OCI-LY1 (cell line): ENCODE results near the gene COL8A1.

ENCODE experiments used
- H2AFZ ChIP-seq: fragments of 200-600 bp; sonication (generic), shearing (Covaris generic); 2 replicates; pipeline ENCODE4 v1.6.0; 2014; ENCODE audit warnings: antibody characterized with exemption, mild to moderate bottlenecking, low read length
- H3F3A ChIP-seq: fragments of 200-600 bp; sonication (generic), shearing (Covaris generic); 2 replicates; pipeline ENCODE4 v1.6.0; 2014; ENCODE audit warnings: mild to moderate bottlenecking, antibody characterized with exemption, low read length, moderate library complexity; ENCODE audit not compliant: insufficient read depth
- H3K27ac ChIP-seq: fragments of 200-600 bp; sonication (generic); 2 replicates; pipeline ENCODE4 v1.5.1; 2014; ENCODE audit warnings: low read length, mixed run types, mild to moderate bottlenecking, low read depth; ENCODE audit not compliant: poor library complexity, severe bottlenecking
- H3K27me3 ChIP-seq: fragments of 200-600 bp; sonication (generic); 2 replicates; pipeline ENCODE4 v1.6.0; 2014; ENCODE audit warnings: antibody characterized with exemption, mild to moderate bottlenecking, low read length, moderate library complexity; ENCODE audit not compliant: insufficient read depth
- H3K36me3 ChIP-seq: fragments of 200-600 bp; sonication (generic); 2 replicates; pipeline ENCODE4 v1.6.1; 2014; ENCODE audit warnings: mild to moderate bottlenecking, antibody characterized with exemption, low read length, moderate library complexity, mixed read lengths; ENCODE audit not compliant: insufficient read depth
- H3K4me1 ChIP-seq: fragments of 200-600 bp; sonication (generic); 2 replicates; pipeline ENCODE4 v1.5.1; 2014; ENCODE audit warnings: mild to moderate bottlenecking, low read length, moderate library complexity; ENCODE audit not compliant: insufficient read depth, severe bottlenecking
- H3K4me2 ChIP-seq: fragments of 200-600 bp; sonication (generic), shearing (Covaris generic); 2 replicates; pipeline ENCODE4 v1.6.1; 2014; ENCODE audit warnings: low read length
- H3K4me3 ChIP-seq: fragments of 200-600 bp; sonication (generic); 2 replicates; pipeline ENCODE4 v1.5.1; 2014; ENCODE audit warnings: low read length, low read depth, mild to moderate bottlenecking, mixed read lengths; ENCODE audit not compliant: poor library complexity, severe bottlenecking
- H3K79me2 ChIP-seq: fragments of 200-600 bp; shearing (Covaris generic); 2 replicates; pipeline ENCODE4 v1.6.1; 2016; ENCODE audit warnings: mixed run types, low read length, mixed read lengths; ENCODE audit not compliant: insufficient read depth
- H3K9ac ChIP-seq: fragments of 200-600 bp; sonication (generic), shearing (Covaris generic); 2 replicates; pipeline ENCODE4 v1.6.1; 2014; ENCODE audit warnings: mild to moderate bottlenecking, low read length, mixed read lengths
- H3K9me2 ChIP-seq: fragments of 200-600 bp; sonication (generic), shearing (Covaris generic); 2 replicates; pipeline ENCODE4 v1.6.1; 2014; ENCODE audit warnings: low read depth, mild to moderate bottlenecking, low read length, mixed read lengths
- H3K9me3 ChIP-seq: fragments of 200-600 bp; shearing (Covaris generic); 2 replicates; pipeline ENCODE4 v1.6.1; 2014; ENCODE audit warnings: low read length, mixed read lengths
- H4K20me1 ChIP-seq: fragments of 200-600 bp; sonication (generic), shearing (Covaris generic); 2 replicates; pipeline ENCODE4 v1.6.0; 2016; ENCODE audit warnings: mild to moderate bottlenecking, low read length; ENCODE audit not compliant: insufficient read depth
- EZH2 ChIP-seq: fragments of 200-600 bp; sonication (generic), shearing (Covaris generic); IDR thresholded peaks from 2 replicates; pipeline ENCODE4 v1.8.0; 2017; ENCODE audit warnings: borderline replicate concordance, mixed run types, mild to moderate bottlenecking, antibody characterized with exemption, low read length, moderate library complexity, mixed read lengths
- TF ChIP-seq, protein P1 (sequence below): fragments of 200-600 bp; sonication (generic), shearing (Covaris generic); IDR thresholded peaks from 2 replicates; pipeline ENCODE4 v1.5.1; 2017; ENCODE audit warnings: mild to moderate bottlenecking, antibody characterized with exemption, low read length, moderate library complexity, mixed read lengths

Gene COL8A1

GRCh38 chr3:99714575-99714974 is 76.2 kb downstream of the COL8A1 start:
- Histone ChIP-seq H3K9me2 (no peaks in the 10 kb centered on the region), H3K27me3 (no peaks in the 10 kb centered on the region), H3K79me2 (no peaks in the 10 kb centered on the region), H3K4me2 (no peak overlapping the region), H3K9ac (no peak overlapping the region), H3K27ac (no peak overlapping the region), H3K4me3 (no peak overlapping the region), H3F3A (no peaks in the 10 kb centered on the region), H3K9me3 (no peaks in the 10 kb centered on the region), H2AFZ (no peak overlapping the region), H4K20me1 (no peaks in the 10 kb centered on the region), H3K4me1 (no peaks in the 10 kb centered on the region), H3K36me3 (no peaks in the 10 kb centered on the region)
- TF ChIP-seq, protein P1, sequence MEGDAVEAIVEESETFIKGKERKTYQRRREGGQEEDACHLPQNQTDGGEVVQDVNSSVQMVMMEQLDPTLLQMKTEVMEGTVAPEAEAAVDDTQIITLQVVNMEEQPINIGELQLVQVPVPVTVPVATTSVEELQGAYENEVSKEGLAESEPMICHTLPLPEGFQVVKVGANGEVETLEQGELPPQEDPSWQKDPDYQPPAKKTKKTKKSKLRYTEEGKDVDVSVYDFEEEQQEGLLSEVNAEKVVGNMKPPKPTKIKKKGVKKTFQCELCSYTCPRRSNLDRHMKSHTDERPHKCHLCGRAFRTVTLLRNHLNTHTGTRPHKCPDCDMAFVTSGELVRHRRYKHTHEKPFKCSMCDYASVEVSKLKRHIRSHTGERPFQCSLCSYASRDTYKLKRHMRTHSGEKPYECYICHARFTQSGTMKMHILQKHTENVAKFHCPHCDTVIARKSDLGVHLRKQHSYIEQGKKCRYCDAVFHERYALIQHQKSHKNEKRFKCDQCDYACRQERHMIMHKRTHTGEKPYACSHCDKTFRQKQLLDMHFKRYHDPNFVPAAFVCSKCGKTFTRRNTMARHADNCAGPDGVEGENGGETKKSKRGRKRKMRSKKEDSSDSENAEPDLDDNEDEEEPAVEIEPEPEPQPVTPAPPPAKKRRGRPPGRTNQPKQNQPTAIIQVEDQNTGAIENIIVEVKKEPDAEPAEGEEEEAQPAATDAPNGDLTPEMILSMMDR = no peak
- TF ChIP-seq EZH2 = no peak

GRCh38 chr3:99716463-99716995 is 78.1 kb downstream of the COL8A1 start:
- Histone ChIP-seq H3K4me3 (no peak overlapping the region), H4K20me1 (no peaks in the 10 kb centered on the region), H3K36me3 (no peaks in the 10 kb centered on the region), H3K9ac (no peak overlapping the region), H3K27ac (no peak overlapping the region), H3K9me2 (no peaks in the 10 kb centered on the region), H3K9me3 (no peaks in the 10 kb centered on the region), H3K79me2 (no peaks in the 10 kb centered on the region), H2AFZ (no peak overlapping the region), H3K4me1 (no peaks in the 10 kb centered on the region), H3K4me2 (no peak overlapping the region), H3F3A (no peaks in the 10 kb centered on the region), H3K27me3 (no peaks in the 10 kb centered on the region)
- TF ChIP-seq, protein P1 = no peak
- no peak for TF ChIP-seq EZH2

DNA sequence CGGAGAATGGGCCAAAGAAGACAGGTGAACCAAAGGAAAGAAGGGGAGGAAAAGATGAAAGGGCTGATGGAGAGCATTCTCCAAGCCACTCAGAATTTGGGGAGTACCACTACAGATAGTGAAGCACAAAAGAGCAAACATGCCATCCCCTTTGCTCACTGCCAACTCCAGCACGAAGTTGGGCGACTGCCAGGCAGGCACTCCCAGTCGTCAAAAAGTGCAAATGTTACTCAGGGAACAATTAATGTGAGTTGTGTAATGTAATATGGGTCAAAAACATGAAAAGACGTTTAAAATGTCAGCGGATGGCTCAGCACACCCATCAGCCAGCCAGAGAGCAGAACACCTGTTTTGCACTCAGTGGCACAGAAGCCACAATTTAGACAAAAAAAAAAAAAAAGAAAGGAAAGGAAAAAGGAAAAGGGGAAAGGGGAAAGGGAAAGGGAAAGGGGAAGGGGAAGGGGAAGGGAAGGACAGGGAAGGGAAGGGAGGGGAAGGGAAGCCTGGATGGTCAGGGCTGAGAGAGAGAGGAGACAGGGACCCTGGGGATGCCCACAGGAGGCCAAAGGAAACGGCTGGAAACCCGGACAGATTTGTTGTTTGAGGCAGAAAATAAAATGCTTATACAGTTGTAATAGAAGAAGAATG is 82.7 kb downstream of the COL8A1 start:
- H3K9me3 ChIP-seq = no peaks in the 10 kb centered on the region
- no peaks in the 10 kb centered on the region for H3K4me1 ChIP-seq
- H4K20me1 ChIP-seq = no peaks in the 10 kb centered on the region
- no peaks in the 10 kb centered on the region for H3K9me2 ChIP-seq
- H3K4me2 ChIP-seq = no peak overlapping the region
- H3K79me2 ChIP-seq = no peaks in the 10 kb centered on the region
- H3K27me3 ChIP-seq = no peaks in the 10 kb centered on the region
- H3F3A ChIP-seq = no peaks in the 10 kb centered on the region
- TF ChIP-seq, protein P1 = no peak
- no peak for TF ChIP-seq EZH2
- H3K36me3 ChIP-seq = no peaks in the 10 kb centered on the region
- H3K4me3 ChIP-seq = no peak overlapping the region
- H3K9ac ChIP-seq = no peak overlapping the region
- H2AFZ ChIP-seq = no peak overlapping the region
- no peak overlapping the region for H3K27ac ChIP-seq
